ENCODE data around the gene TMEM107.
A peak's percentile ranks its signal among the peaks of the same experiment; 100 is the strongest.

The TMEM107 gene

DNA sequence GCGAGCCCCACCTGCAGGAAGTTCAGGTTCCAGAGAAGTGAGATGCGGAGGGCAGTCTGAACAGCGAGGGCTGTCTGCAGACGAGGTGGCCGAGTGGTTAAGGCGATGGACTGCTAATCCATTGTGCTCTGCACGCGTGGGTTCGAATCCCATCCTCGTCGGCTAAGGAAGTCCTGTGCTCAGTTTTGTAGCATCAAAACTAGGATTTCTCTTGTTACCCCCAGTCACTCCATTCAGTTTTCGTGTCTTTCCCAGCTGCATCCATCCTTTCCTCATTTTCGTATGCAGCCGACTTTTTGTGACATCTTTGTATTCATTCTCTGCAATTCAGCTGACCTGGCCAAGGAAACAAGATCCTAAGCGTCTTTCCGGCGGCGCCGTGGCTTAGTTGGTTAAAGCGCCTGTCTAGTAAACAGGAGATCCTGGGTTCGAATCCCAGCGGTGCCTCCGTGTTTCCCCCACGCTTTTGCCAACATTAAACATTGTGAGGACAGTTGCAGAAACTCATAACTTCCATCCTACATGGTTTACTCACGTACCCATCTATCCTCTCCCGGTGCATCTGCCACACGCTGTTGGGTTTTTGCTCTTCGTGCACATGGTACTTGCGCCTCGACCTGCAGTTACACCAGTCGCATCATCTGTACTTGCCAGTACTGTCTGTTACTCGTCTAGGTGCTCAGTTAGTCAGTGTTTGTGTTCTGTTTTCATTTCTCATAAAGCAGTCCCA lies 10.8 kb upstream of the TMEM107 start:
- TF ChIP-seq, protein P1, sequence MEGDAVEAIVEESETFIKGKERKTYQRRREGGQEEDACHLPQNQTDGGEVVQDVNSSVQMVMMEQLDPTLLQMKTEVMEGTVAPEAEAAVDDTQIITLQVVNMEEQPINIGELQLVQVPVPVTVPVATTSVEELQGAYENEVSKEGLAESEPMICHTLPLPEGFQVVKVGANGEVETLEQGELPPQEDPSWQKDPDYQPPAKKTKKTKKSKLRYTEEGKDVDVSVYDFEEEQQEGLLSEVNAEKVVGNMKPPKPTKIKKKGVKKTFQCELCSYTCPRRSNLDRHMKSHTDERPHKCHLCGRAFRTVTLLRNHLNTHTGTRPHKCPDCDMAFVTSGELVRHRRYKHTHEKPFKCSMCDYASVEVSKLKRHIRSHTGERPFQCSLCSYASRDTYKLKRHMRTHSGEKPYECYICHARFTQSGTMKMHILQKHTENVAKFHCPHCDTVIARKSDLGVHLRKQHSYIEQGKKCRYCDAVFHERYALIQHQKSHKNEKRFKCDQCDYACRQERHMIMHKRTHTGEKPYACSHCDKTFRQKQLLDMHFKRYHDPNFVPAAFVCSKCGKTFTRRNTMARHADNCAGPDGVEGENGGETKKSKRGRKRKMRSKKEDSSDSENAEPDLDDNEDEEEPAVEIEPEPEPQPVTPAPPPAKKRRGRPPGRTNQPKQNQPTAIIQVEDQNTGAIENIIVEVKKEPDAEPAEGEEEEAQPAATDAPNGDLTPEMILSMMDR (IDR thresholded peaks at IDR 0.05) = no peak

DNA sequence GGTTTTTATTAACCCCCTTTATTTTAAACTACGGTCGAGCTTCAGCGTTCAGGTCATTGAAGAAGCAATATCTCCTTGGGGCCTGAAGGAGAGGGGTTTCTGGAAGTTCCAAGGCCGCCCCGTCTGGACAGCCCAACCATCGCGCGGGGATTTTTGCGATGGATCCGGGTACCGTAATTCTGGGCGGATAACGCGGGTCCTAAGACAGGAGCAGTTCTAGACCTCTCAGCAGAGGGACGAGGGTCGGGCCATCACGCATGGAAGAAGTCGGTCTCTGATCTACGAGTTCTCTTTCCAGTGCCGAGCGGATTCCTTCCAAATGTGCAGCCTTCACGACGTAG lies 10.2 kb upstream of the TMEM107 start:
- no peaks in the 10 kb centered on the region for H3K36me3 ChIP-seq
- peaks cover 52 to 56% of the 10 kb centered on the region in 2 experiments for H3K4me1 ChIP-seq (ENCODE audit: control insufficient read depth in 1 of 2, insufficient read depth in 1 of 2, low read depth in 1 of 2, low read length in 1 of 2)
- TF ChIP-seq, protein P1 (IDR thresholded peaks at IDR 0.05) = no peak
- H3K27me3 ChIP-seq = peaks cover 21% of the 10 kb centered on the region
- H3K27ac ChIP-seq = peak overlapping the region; percentile 95
- H3K9me3 ChIP-seq = no peaks in the 10 kb centered on the region
- peak overlapping the region; percentile 53 to 58 for H3K4me3 ChIP-seq (ENCODE audit: low read depth in 1 of 2, low read length in 1 of 2)

More for the DNA sequence above, 10.8 kb upstream of the TMEM107 start:
- Histone ChIP-seq H3K27me3 (peaks cover 19% of the 10 kb centered on the region), H3K4me3 (ENCODE audit: low read depth in 1 of 2, low read length in 1 of 2) (peak overlapping the region; percentile 53 to 58), H3K27ac (peak overlapping the region; percentile 95), H3K36me3 (no peaks in the 10 kb centered on the region), H3K4me1 (ENCODE audit: control insufficient read depth in 1 of 2, insufficient read depth in 1 of 2, low read depth in 1 of 2, low read length in 1 of 2) (peaks cover 57 to 61% of the 10 kb centered on the region in 2 experiments), H3K9me3 (no peaks in the 10 kb centered on the region)

DNA sequence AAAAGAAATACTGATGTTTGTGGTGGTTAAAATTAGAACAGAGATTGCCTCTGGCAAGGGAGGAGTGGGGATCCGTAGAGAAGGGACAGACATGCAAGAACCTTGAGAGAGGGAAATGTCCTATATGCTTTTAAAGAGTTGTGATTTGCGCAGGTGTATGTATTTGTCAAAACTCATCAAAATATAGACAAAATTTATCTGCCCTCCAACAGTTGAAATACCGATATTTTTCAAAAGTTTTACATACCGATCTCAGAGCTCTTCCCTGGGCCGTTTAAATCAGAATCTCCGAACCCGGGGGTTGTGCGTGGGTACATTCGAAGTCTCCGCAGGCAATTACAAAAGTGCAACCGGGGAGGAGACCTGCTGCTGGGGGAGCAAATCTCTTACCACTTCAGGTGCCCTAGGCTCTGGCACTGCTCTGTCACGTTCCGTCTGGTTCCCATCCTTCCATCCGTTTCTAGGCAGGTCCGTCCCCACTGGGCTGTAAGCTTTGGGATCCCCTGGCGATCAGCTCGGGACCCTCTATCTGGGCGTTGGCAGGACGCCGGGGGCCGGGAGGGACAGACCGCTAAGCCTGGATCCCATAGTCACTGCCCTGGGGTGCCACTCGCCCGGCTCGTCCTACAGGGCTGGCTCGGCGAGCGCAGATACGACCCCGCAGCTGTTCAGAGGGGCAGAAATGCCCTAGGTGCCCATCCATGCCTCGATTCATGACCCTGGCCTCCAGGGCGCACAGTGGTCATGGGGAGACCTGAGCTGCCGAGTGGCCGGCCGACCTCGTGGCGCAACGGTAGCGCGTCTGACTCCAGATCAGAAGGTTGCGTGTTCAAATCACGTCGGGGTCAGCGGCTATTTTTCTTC lies 9.6 kb upstream of the TMEM107 start:
- Histone ChIP-seq H3K4me1 (ENCODE audit: control insufficient read depth in 1 of 2, insufficient read depth in 1 of 2, low read depth in 1 of 2, low read length in 1 of 2) (peaks cover 45 to 50% of the 10 kb centered on the region in 2 experiments), H3K27ac (peak overlapping the region; percentile 95), H3K27me3 (peaks cover 21% of the 10 kb centered on the region), H3K9me3 (no peaks in the 10 kb centered on the region), H3K36me3 (no peaks in the 10 kb centered on the region), H3K4me3 (ENCODE audit: low read depth in 1 of 2, low read length in 1 of 2) (peak overlapping the region; percentile 53 to 58)
- TF ChIP-seq, protein P1 (IDR thresholded peaks at IDR 0.05) = no peak

DNA sequence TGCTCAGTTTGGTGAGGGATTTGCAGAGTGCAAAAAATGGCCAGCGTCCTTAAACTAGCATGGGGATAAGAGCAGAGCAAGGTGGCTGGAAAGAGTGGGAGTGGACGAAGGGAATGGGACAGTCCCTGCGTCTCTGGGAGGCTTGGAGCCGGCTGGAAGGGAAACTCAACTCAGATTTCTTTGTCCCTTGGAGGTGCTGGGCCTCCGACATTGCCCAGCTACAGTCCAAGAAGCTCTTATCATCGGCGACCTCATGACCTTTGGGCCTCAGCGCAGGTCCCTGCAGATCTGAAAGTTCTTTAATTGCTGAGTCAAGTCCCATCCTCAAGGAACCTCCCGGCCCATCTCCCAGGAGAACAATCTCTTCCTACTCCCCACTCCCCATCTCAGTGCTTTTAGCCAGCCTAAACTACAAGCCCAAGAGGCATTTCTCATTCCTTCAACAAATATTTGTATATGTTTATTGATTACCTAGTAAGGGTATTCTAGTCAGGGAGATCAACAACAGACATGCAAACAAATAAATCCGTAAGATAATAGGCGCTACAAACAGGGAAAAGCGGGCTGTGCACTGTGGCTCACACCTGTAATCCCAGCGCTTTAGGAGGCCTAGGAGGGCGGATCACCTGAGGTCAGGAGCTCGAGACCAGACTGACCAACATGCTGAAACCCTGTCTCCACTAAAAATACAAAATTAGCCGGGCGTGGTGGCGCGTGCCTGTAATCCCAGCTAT lies 985 bp upstream of the TMEM107 start:
- no peaks in the 10 kb centered on the region for H3K36me3 ChIP-seq
- peaks cover 33 to 38% of the 10 kb centered on the region in 2 experiments for H3K4me1 ChIP-seq (ENCODE audit: control insufficient read depth in 1 of 2, insufficient read depth in 1 of 2, low read depth in 1 of 2, low read length in 1 of 2)
- peak overlapping the region; percentile 68 to 85 for H3K4me3 ChIP-seq (ENCODE audit: low read depth in 1 of 2, low read length in 1 of 2)
- H3K27me3 ChIP-seq = peaks cover 4% of the 10 kb centered on the region
- TF ChIP-seq, protein P1 (IDR thresholded peaks at IDR 0.05) = no peak
- no peak overlapping the region for H3K27ac ChIP-seq
- no peaks in the 10 kb centered on the region for H3K9me3 ChIP-seq

DNA sequence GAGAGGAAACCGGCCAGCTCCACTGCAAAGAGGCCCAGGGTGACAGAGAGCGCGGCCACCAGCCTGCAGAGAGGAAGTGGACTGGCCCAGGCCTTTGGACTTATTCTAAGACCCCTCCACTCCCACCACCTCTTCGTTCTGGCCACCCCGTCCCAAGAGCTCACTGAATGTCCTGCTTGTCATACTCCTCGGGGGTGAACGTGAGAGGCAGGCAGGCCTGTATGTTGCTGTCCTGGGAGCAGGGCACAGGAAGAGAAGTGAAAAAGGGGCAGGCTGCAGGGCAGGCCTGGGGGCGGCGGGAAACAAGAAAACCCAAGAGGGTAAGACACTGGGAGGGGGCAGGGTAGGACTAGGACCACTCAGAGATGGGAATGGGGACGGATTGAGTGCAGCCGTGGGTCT lies 384 bp downstream of the TMEM107 start:
- Histone ChIP-seq H3K4me3 (ENCODE audit: low read depth in 1 of 2, low read length in 1 of 2) (peak overlapping the region; percentile 68 to 85), H3K27ac (peak overlapping the region; percentile 64), H3K36me3 (no peaks in the 10 kb centered on the region), H3K27me3 (no peaks in the 10 kb centered on the region), H3K9me3 (no peaks in the 10 kb centered on the region), H3K4me1 (ENCODE audit: control insufficient read depth in 1 of 2, insufficient read depth in 1 of 2, low read depth in 1 of 2, low read length in 1 of 2) (peaks cover 33 to 38% of the 10 kb centered on the region in 2 experiments)
- TF ChIP-seq, protein P1 (IDR thresholded peaks at IDR 0.05) = no peak
